GM20000 (cell line): ENCODE measurements around the gene DUSP16.

Experiments
- DNase-seq: peaks from one replicate; pipeline ENCODE4 v3.0.0; 2012; ENCODE audit warnings: low spot score
- CTCF ChIP-seq: IDR thresholded peaks from 2 replicates; pipeline ENCODE4 v1.5.1; 2012; ENCODE audit warnings: mild to moderate bottlenecking, control low read depth; ENCODE audit errors: extremely low read depth, missing control alignments

The DUSP16 gene

GRCh38 chr12:12447837-12448236, 114.8 kb downstream of the DUSP16 start:
- no peak for DNase-seq
- TF ChIP-seq CTCF: no peak

GRCh38 chr12:12447236-12447635, 115.4 kb downstream of the DUSP16 start:
- DNase-seq: no peak
- no peak for TF ChIP-seq CTCF

- TF ChIP-seq CTCF: no peak
- DNase-seq: no peak
Measured at GRCh38 chr12:12446786-12447185, 115.9 kb downstream of the DUSP16 start.

- no peak for DNase-seq
- TF ChIP-seq CTCF: no peak
Measured at GRCh38 chr12:12445882-12446181, 116.8 kb downstream of the DUSP16 start.

- DNase-seq: no peak
- no peak for TF ChIP-seq CTCF
Measured at GRCh38 chr12:12445165-12445881, 117.3 kb downstream of the DUSP16 start.

- no peak for TF ChIP-seq CTCF
- DNase-seq: no peak
Measured at GRCh38 chr12:12443431-12443878, 119.2 kb downstream of the DUSP16 start.

GRCh38 chr12:12442548-12443071, 120.1 kb downstream of the DUSP16 start:
- TF ChIP-seq CTCF: no peak
- no peak for DNase-seq
